Measurements from ENCODE around the gene ZNF217.
"Not testable (repeated sequence)": the region's sequence is repeated elsewhere in the genome, so short reads cannot be mapped to it uniquely, and the experiment has no call there.

ZNF217 gene

GRCh38 chr20:53567379-53567917, 26.2 kb downstream of the ZNF217 start:
- DNase-seq (ENCODE audit: low spot score) = no peak

GRCh38 chr20:53566623-53567022, 27.0 kb downstream of the ZNF217 start:
- DNase-seq (ENCODE audit: low spot score) = not testable (repeated sequence)

DNA sequence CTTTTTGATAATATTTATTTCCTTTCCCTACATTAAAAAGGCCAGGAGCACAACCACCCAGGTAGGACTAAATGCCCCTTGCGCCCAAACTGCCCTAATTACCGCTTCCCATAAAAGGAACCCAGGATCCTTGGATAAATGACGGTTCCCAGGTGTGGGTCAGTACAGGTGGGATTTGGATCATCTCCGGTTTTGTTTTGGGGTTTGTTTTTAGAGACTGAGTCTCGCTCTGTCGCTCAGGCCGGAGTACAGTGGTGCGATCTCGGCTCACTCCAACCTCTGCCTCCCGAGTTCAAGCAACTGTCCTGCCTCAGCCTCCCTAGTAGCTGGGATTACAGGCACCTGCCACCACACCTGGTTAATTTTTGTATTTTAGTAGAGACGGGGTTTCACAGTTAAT, 28.4 kb downstream of the ZNF217 start:
- DNase-seq (ENCODE audit: low spot score) = no peak

- DNase-seq (ENCODE audit: low spot score) = not testable (repeated sequence)
These were observed 31.4 kb downstream of the ZNF217 start for GRCh38 chr20:53562104-53562764.

DNA sequence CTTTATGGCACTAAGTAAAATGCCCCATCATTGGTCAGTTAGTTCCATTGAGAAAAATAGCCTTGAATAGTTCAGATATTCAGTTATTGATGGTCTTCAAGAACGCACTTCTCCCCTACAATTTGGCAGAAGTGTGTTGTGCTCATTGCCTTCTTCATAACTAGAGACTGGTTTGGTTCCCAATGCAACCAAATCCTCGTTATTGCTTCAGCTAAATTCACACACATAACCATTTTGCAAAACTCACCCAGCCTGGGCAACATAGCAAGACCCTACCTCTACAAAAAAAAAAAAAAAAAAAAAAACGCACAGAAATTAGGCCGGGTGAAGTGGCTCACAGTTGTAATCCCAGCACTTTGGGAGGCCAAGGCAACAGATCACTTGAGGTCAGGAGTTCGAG, 32.1 kb downstream of the ZNF217 start:
- no peak for DNase-seq (ENCODE audit: low spot score)

- no peak for DNase-seq (ENCODE audit: low spot score)
These were observed 33.8 kb downstream of the ZNF217 start for GRCh38 chr20:53559816-53560215.

DNA sequence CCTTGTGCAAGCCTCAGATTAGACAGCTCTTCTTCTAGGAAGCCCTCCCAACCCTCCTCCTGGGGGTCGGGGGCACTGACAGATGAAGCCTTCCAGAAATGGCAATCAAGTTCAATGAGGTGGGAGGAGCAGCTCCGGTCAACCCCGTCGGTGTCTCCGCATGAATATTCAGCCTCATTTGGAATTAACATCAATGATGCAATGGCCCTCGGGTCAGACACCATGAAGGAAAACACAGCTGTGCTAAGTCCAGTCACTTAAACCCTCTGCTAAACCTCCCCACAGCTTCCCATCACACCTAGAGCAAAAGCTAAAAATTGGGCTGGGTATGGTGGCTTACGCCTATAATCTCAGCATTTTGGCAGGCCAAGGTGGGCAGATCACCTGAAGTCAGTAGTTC, 36.5 kb downstream of the ZNF217 start:
- no peak for DNase-seq (ENCODE audit: low spot score)

DNA sequence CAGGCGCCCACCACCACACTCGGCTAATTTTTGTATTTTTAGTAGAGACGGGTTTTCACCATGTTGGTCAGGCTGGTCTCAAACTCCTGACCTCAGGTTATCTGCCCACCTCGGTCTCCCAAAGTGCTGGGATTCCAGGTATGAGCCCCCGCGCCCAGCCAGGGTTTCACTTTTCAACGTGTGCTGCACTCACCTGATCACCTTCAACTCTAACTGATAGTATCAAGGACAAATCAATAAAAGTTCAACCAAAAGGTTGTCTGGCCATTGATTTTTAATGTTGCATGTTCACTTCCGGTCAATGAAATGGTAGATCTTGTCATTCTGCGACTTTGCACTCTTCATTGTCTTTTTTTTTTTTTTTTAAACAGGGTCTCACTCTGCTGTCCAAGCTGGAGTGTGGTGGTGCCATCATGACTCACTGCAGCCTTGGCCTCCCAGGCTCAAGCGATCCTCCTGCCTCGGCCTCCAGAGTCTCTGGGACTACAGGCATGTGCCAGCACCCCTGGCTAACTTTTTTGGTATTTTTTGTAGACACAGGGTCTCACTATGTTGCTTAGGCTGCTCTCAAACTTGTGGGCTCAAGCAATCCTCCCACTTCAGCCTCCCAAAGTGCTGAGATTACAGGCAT, 37.3 kb downstream of the ZNF217 start:
- no peak for DNase-seq (ENCODE audit: low spot score)

DNA sequence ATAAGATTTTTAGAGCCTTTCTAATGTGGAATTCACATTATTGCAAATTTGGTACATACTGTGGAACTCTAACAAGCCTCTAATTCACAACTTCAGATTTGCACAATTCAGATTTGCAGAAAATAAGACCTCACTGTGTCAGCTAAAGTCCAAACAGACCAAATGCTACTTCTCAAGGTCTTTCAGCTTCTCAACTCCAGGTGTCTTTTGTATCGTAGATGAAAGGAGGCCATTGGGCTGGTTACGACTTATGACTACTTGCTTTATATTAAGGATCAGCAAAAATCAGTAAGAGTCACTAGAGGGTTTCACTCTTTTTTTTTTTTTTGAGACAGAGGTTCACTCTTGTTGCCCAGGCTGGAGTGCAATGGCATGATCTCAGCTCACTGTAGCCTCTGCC, 37.8 kb downstream of the ZNF217 start:
- no peak for DNase-seq (ENCODE audit: low spot score)

- DNase-seq (ENCODE audit: low spot score) = no peak
These were observed 38.6 kb downstream of the ZNF217 start for GRCh38 chr20:53555081-53555480.

GRCh38 chr20:53552572-53552893, 41.1 kb downstream of the ZNF217 start:
- DNase-seq (ENCODE audit: low spot score) = not testable (repeated sequence)

DNA sequence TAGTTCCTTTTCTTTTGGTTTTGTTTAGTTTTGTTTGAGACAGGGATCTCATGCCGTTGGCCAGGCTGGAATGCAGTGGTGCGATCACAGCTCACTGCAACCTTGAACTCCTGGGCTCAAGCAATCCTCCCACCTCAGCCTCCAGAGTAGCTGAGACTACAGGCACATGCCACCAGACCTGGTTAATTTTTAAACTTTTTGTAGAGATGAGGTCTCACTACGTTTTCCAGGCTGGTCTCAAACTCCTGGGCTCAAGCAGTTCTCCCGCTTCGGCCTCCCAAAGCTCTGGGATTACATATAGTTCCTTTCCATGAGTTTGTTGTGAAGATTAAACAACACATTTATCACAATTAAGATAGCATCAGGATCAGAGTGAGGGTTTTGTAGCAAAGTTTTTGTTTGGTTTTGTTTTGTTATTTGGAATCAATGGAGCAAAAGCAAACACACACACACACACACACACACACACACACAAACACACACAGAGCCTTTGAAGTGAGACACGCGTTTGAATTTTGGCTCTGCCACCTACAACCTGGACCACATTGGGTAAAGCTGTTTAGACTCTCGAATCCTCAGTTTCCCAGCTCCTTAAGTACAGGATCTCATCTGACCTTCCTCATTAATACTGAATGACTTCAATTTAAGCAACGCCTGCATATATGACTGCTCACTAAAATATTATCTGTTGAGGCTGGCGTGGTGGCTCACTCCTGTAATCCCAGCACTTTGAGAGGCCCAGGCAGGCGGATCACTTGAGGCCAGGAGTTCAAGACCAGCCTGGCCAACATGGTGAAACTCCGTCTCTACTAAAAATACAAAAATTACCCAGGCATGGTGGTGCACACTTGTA, 41.7 kb downstream of the ZNF217 start:
- not testable (repeated sequence) for DNase-seq (ENCODE audit: low spot score)

- no peak for DNase-seq (ENCODE audit: low spot score)
These were observed 43.1 kb downstream of the ZNF217 start for GRCh38 chr20:53550280-53551187.

- peak; percentile 47 for DNase-seq (ENCODE audit: low spot score)
These were observed 45.9 kb downstream of the ZNF217 start for GRCh38 chr20:53547664-53548239.

GRCh38 chr20:53539516-53539915, 54.1 kb downstream of the ZNF217 start:
- no peak for DNase-seq (ENCODE audit: low spot score)

GRCh38 chr20:53536382-53536781, 57.3 kb downstream of the ZNF217 start:
- DNase-seq (ENCODE audit: low spot score) = not testable (repeated sequence)

DNA sequence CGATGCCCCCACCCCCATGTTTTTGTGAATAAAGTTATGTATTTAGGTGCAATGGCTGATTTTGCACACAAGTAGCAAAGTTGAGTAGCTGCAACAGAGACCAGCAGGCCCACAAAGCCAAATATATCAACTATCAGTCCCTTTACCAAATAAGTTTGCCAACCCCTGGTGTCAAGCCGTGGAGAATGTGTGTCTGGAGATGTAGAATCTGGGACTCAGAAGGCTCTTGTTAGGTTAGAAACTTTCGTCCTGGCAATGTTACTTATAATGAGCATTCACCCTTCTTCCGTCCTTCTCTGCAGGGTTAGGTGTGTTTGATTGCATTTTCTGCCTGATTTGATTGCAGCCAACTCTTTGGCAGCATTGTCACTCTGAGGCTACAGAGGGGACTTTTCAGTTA, 57.8 kb downstream of the ZNF217 start:
- DNase-seq (ENCODE audit: low spot score) = no peak

GRCh38 chr20:53534037-53534436, 59.6 kb downstream of the ZNF217 start:
- no peak for DNase-seq (ENCODE audit: low spot score)

GRCh38 chr20:53533500-53533899, 60.1 kb downstream of the ZNF217 start:
- no peak for DNase-seq (ENCODE audit: low spot score)

GRCh38 chr20:53532654-53533312, 60.9 kb downstream of the ZNF217 start:
- not testable (repeated sequence) for DNase-seq (ENCODE audit: low spot score)

GRCh38 chr20:53530440-53530839, 63.2 kb downstream of the ZNF217 start:
- DNase-seq (ENCODE audit: low spot score) = no peak
